HCT116 (cell line): ENCODE data around the gene CTRL.

Source experiments
- ATF3 ChIP-seq: IDR thresholded peaks from 2 replicates; pipeline ENCODE4 v1.6.1; 2012
- CTCF ChIP-seq, 3 experiments: fragments of 200-600 bp in 1 of 3; sonication (generic) in 1 of 3; IDR thresholded peaks in 2 of 3; conservative IDR thresholded peaks in 1 of 3; 2 replicates each; pipeline ENCODE4 v1.5.1; 2012 to 2017; ENCODE audit warnings: low read depth in 2 of 3, low read length in 2 of 3, antibody characterized with exemption in 1 of 3, borderline replicate concordance in 1 of 3, control low read depth in 1 of 3, mild to moderate bottlenecking in 1 of 3, mixed read lengths in 1 of 3, mixed run types in 1 of 3, moderate library complexity in 1 of 3; ENCODE audit not compliant: insufficient read depth in 1 of 3
- ELF1 ChIP-seq: IDR thresholded peaks from 2 replicates; pipeline ENCODE4 v1.6.1; 2012; ENCODE audit warnings: low read depth, borderline replicate concordance
- EZH2 ChIP-seq: fragments of 200-600 bp; sonication (generic); IDR thresholded peaks from 2 replicates; pipeline ENCODE4 v1.6.1; 2017; ENCODE audit warnings: antibody characterized with exemption, mixed run types
- EZH2phosphoT487 ChIP-seq: fragments of 200-600 bp; IDR thresholded peaks from 2 replicates; pipeline ENCODE4 v1.6.1; 2018; ENCODE audit warnings: antibody characterized with exemption, borderline replicate concordance
- POLR2A ChIP-seq: IDR thresholded peaks from 2 replicates; pipeline ENCODE4 v1.7.0; 2011; ENCODE audit warnings: borderline replicate concordance; ENCODE audit not compliant: insufficient read depth, insufficient read length; ENCODE audit errors: extremely low read depth
- POLR2AphosphoS5 ChIP-seq: IDR thresholded peaks from 2 replicates; pipeline ENCODE4 v1.6.1; 2011; ENCODE audit warnings: mild to moderate bottlenecking, low read depth, low read length, moderate library complexity
- REST ChIP-seq: IDR thresholded peaks from 2 replicates; pipeline ENCODE4 v1.6.1; 2012; ENCODE audit warnings: low read depth
- SIN3A ChIP-seq: IDR thresholded peaks from 2 replicates; pipeline ENCODE4 v1.6.1; 2012; ENCODE audit warnings: low read depth
- ZBTB33 ChIP-seq: IDR thresholded peaks from 2 replicates; pipeline ENCODE4 v1.6.1; 2011; ENCODE audit warnings: mild to moderate bottlenecking, low read length, moderate library complexity; ENCODE audit not compliant: insufficient replicate concordance; ENCODE audit errors: extremely low read depth
- ZFX ChIP-seq: fragments of 450-650 bp; IDR thresholded peaks from 2 replicates; pipeline ENCODE4 v1.6.1; 2017

- no peak for TF ChIP-seq CTCF (IDR thresholded peaks at IDR 0.05 in 2 of 3, conservative IDR thresholded peaks at IDR 0.05 in 1 of 3; ENCODE audit: borderline replicate concordance in 1 of 3, insufficient read depth in 1 of 3, low read depth in 2 of 3, low read length in 2 of 3)
- TF ChIP-seq REST, result no peak
- TF ChIP-seq POLR2AphosphoS5, result no peak
- no peak for TF ChIP-seq POLR2A
- no peak for TF ChIP-seq EZH2
- TF ChIP-seq ELF1, result no peak
- no peak for TF ChIP-seq EZH2phosphoT487
- TF ChIP-seq ZBTB33, result no peak
- TF ChIP-seq ATF3, result no peak
- no peak for TF ChIP-seq SIN3A
- no peak for TF ChIP-seq ZFX
Observed at GRCh38 chr16:67943256-67943618, 11.6 kb upstream of the CTRL start.
